HG03571 (cell line): Measurements from ENCODE around the gene BAG2.

Source experiments
- ATAC-seq: cut with Tn5 transposase; IDR thresholded peaks from one replicate; pipeline ENCODE4 v1.9.1; 2021; ENCODE audit not compliant: unreplicated experiment

The BAG2 gene

GRCh38 chr6:57173886-57174510 is 1.9 kb downstream of the BAG2 start:
- no peak for ATAC-seq

- ATAC-seq = no peak
These were observed 2.4 kb downstream of the BAG2 start for GRCh38 chr6:57174511-57174907.

- ATAC-seq = no peak
These were observed 5.6 kb downstream of the BAG2 start for GRCh38 chr6:57177545-57178265.

GRCh38 chr6:57180596-57180995 is 8.5 kb downstream of the BAG2 start:
- no peak for ATAC-seq

- ATAC-seq = no peak
These were observed 9.9 kb downstream of the BAG2 start for GRCh38 chr6:57182017-57182432.

- ATAC-seq = no peak
These were observed 11.2 kb downstream of the BAG2 start for GRCh38 chr6:57183336-57183735.

GRCh38 chr6:57190140-57190539 is 18.0 kb downstream of the BAG2 start:
- no peak for ATAC-seq

- ATAC-seq = no peak
These were observed 21.1 kb downstream of the BAG2 start for GRCh38 chr6:57193177-57193576.

GRCh38 chr6:57195457-57195856 is 23.3 kb downstream of the BAG2 start:
- ATAC-seq = no peak

GRCh38 chr6:57198926-57199636 is 27.0 kb downstream of the BAG2 start:
- no peak for ATAC-seq

- no peak for ATAC-seq
These were observed 29.6 kb downstream of the BAG2 start for GRCh38 chr6:57201718-57202117.

- no peak for ATAC-seq
These were observed 33.6 kb downstream of the BAG2 start for GRCh38 chr6:57205550-57206328.

GRCh38 chr6:57207141-57207540 is 35.0 kb downstream of the BAG2 start:
- no peak for ATAC-seq

GRCh38 chr6:57207872-57208271 is 35.7 kb downstream of the BAG2 start:
- ATAC-seq = no peak

- no peak for ATAC-seq
These were observed 36.9 kb downstream of the BAG2 start for GRCh38 chr6:57209030-57209429.

GRCh38 chr6:57210060-57210459 is 37.9 kb downstream of the BAG2 start:
- ATAC-seq = no peak

GRCh38 chr6:57215260-57215659 is 43.1 kb downstream of the BAG2 start:
- no peak for ATAC-seq

- no peak for ATAC-seq
These were observed 44.3 kb downstream of the BAG2 start for GRCh38 chr6:57216235-57217101.

- ATAC-seq = no peak
These were observed 45.1 kb downstream of the BAG2 start for GRCh38 chr6:57217270-57217669.

GRCh38 chr6:57220083-57220703 is 48.1 kb downstream of the BAG2 start:
- no peak for ATAC-seq
